Spleen (tissue), 7 donors: ENCODE results near the gene SHC1.

Experiments used
- POLR2AphosphoS5 ChIP-seq, 3 donors: sonication (generic); formaldehyde crosslinking; IDR thresholded peaks; one replicate each; pipeline ENCODE4 v1.5.1; 2017; ENCODE audit warnings: antibody characterized with exemption in 3 of 3
- TF ChIP-seq, protein P1 (sequence below), 11 experiments: fragments of 200-600 bp in 7 of 11; fragments of 450-650 bp in 4 of 11; sonication (generic) in 4 of 11; IDR thresholded peaks in 8 of 11; conservative IDR thresholded peaks in 3 of 11; 1 replicate in 7 of 11; 2 replicates in 4 of 11; pipeline versions ENCODE4 v1.4.0 to v1.8.0; 2016 to 2021; ENCODE audit warnings: antibody characterized with exemption in 11 of 11, inconsistent platforms in 4 of 11, mild to moderate bottlenecking in 1 of 11
- donor health status: DM: no; HTN: no; CAD: no; lungs with moderate emphysema.
- donor health status: DM: no; HTN: no; CAD: no.
- donor health status: DM: no; HTN: no; CAD: no.

DNA sequence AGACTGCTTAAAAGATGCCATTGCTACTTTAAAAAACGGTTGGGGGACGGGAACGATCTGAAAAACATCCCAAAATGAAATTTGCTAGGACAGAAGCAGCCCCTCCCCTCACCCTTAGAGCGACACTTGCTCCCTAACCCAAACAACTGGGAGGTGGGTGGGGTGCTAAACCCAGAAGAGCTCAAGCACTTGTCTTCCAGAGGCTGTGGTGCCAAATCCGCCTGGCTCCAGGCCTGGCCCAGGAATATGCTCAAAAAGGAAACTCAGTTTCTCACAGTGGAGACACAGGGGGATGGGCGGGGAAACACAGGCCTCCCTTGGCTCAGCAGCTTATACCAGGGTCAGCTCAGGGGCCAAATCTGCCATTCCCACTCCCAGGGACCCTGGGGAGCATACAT is 14.0 kb downstream of the SHC1 start:
- TF ChIP-seq, protein P1, sequence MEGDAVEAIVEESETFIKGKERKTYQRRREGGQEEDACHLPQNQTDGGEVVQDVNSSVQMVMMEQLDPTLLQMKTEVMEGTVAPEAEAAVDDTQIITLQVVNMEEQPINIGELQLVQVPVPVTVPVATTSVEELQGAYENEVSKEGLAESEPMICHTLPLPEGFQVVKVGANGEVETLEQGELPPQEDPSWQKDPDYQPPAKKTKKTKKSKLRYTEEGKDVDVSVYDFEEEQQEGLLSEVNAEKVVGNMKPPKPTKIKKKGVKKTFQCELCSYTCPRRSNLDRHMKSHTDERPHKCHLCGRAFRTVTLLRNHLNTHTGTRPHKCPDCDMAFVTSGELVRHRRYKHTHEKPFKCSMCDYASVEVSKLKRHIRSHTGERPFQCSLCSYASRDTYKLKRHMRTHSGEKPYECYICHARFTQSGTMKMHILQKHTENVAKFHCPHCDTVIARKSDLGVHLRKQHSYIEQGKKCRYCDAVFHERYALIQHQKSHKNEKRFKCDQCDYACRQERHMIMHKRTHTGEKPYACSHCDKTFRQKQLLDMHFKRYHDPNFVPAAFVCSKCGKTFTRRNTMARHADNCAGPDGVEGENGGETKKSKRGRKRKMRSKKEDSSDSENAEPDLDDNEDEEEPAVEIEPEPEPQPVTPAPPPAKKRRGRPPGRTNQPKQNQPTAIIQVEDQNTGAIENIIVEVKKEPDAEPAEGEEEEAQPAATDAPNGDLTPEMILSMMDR (IDR thresholded peaks at IDR 0.05 in 8 of 11, conservative IDR thresholded peaks at IDR 0.05 in 3 of 11), result no peak
- TF ChIP-seq POLR2AphosphoS5 (IDR thresholded peaks at IDR 0.05), result no peak
